HG02884 (cell line): Measurements from ENCODE around the gene NTSR1.

Experiments
- ATAC-seq: cut with Tn5 transposase; IDR thresholded peaks from one replicate; pipeline ENCODE4 v1.9.1; 2021; ENCODE audit warnings: mild to moderate bottlenecking, moderate library complexity; ENCODE audit not compliant: unreplicated experiment

NTSR1 gene

DNA sequence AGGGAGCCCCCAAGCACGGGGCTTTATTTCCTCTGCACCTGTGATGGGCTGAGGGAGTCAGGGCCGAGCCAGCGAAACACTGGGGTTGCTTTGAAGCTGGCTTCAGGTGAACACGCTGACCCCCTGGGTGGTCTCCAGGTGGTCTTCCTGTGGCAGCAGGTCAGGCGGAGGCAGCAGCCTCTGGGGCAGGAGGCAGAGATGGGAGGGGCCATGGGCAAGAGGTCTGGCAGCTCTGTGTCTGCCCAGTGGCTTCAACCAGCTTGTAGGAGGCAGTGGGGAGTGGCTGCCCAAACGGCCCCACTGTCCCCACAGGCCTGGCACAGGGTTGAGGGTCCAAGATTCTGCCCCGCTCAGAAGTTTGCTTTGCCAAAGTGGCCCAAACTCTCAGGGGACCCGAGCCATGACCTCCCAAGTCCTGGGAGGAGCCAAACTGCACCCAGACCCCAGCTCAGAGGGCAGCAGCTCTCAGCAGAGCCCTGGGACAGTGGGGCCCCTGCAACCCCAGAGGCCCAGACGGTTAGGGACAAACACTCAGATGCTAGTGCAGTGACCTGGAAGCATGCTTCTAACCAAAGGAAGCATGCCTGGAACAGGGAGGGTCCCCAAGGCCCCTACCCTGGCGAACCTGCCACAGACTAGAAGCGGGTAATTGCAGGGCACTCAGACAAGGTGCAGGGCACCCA is 15.3 kb downstream of the NTSR1 start:
- no peak for ATAC-seq

- no peak for ATAC-seq
Observed at GRCh38 chr20:62724692-62725595, 16.3 kb downstream of the NTSR1 start.

DNA sequence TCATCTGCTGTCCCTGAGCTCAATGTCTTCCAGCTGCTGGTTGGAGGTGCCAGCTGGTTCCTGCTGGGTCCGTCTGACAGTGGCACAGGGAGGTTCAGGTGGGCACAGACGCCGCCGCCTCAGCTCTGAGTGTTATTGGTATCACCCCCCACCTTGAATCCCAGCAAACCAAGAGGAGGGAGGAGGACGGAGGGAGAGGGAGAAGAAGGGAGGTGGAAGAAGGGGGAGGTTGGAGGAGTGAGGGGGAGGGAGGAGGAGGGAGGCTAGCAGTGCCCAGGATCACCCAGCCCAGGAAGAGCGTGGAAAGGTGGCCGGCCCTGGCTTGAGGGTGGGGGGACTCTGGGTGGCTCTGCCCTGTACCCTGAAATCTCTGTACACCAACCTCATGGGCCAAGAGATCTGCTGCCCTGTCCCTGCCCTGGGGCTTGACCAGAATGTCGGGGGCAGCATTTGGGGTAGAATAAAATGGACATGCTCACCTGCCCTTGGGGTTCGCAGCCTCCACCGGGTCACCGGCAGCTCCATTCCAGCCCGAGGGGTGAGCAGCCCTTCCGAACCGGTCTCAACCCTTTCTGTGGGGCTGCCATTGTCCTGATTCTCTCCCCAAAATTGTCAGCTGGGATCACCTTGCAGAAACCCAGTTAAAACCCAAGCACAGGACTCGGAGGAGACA is 17.1 kb downstream of the NTSR1 start:
- no peak for ATAC-seq

DNA sequence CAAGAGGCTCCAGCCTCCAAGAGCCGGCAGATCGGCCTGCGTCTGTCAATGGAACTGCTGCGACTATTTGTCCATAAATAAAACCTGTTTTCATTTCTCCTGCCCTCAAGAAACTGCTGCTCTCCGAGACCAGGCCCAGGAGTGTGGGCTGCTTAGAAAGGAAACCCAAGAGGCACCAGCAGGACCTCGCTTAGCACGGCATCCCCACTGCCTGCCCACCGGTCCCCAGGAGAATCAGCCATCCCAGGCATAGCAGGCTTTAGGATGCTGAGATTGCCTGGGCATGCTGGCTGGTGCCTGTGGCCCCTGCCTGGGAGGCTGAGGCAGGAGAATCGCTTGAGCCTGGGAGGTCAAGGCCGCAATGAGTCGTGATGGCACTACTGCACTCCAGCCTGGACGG is 17.6 kb downstream of the NTSR1 start:
- ATAC-seq: no peak

- no peak for ATAC-seq
Observed at GRCh38 chr20:62726716-62727583, 18.3 kb downstream of the NTSR1 start.

DNA sequence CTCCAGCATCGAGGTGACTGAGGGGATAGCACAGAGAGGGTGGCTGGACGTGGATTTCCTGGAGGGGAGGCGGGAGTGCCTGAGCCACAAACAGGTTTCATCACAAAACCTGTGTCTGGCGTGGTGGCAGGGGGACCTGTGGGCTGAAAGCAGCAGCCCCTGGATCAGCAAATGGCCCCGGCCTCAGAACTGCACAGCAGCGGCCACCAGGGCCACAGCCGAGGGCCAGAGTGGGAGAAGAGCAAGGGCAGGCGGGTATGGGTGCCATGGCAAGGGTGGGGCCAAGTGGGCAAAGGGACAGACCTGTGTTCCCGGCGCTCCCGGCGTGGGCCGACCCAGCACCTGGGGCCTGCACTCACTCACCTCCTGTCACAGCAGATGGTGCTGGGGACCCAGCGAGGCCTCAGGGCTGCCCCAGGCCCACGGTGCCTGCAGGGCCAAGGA is 19.0 kb downstream of the NTSR1 start:
- ATAC-seq: no peak

GRCh38 chr20:62728028-62728780 is 19.6 kb downstream of the NTSR1 start:
- no peak for ATAC-seq

GRCh38 chr20:62728781-62729300 is 20.2 kb downstream of the NTSR1 start:
- ATAC-seq: no peak

DNA sequence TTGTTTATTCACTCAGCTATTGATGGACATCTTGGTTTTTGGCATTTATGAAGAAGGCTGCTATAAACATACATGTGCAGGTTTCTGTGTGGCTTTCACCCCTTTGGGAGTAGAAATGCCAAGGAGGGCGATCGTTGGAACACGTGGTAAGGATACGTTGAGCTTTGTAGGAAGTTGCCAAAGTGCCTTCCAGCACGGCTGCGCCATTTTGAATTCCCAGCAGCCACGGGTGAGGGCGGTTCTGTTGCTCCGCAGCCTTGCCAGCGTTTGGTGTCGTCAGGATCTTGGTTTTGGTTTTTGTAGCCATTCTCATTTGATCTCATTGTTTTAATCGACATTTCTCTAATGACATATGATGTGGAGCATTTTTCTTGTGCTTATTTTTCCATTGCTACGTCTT is 21.8 kb downstream of the NTSR1 start:
- no peak for ATAC-seq

GRCh38 chr20:62732031-62732760 is 23.6 kb downstream of the NTSR1 start:
- ATAC-seq: no peak

DNA sequence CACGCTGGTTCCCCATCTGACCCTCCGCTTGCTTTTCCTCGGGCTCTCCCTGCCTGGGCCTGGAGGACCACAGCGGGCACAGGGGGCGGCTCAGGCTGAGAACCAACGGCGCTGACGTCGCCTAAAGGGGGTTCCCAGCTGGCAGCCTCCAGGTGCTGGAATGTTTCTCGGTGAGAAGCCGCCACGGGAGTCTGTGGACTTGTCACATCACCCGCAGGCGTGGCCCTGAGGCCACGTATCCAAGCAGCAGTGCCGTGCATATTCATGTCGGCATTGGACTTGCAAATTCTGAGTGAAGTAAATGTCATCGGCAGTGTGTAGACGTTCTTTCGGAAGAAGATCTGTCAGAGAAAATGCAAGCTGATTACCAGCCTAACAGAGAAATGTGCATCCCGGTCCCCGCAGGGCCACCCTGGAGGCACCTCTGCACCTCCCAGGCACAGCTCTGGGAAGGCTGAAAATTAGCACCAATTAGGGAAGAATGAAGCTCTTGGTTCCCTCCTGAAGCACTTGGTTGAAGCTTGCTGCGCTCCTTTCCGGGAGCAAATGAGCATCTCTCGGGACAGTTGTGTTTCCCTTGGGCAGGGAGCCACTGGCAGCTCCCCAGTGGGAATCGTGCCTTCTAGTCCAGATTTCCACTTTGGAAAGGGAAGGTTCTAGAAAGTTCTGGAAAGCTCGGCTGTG is 24.3 kb downstream of the NTSR1 start:
- ATAC-seq: no peak

DNA sequence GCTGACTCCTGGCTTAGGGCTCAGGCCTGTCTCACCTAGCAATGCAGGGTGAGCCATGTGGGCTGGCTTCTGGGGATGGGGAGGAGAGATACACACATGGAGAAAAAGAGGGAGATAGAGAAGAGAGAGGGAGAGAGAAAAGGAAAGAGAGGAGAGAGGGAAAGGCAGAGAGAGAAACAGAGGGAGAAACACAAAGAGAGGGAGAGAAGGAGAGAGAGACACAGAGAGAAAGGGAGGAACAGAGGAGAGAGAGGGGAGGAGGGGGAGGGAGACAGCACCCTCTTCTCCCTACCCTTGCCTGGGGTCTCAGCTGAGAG is 24.8 kb downstream of the NTSR1 start:
- no peak for ATAC-seq

DNA sequence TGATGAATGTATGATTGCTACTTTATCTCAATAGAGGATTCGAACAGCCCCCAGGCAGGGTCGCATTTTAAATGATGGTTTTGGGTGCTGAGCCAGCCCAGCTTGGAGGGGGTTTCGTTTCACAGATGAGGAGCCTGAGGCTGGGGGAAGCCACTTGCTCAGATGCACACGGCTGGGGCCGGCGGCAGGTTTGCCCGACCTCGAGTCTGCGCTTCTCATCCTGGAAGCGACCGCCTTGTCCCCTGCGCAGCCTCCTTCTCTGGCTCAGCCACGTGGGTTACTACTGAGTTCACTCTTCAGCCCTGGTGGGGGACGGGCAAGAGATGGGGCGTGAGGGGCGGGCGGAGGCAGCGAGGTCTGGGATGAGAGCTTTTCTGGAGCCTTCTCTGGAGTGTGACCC is 25.3 kb downstream of the NTSR1 start:
- no peak for ATAC-seq

DNA sequence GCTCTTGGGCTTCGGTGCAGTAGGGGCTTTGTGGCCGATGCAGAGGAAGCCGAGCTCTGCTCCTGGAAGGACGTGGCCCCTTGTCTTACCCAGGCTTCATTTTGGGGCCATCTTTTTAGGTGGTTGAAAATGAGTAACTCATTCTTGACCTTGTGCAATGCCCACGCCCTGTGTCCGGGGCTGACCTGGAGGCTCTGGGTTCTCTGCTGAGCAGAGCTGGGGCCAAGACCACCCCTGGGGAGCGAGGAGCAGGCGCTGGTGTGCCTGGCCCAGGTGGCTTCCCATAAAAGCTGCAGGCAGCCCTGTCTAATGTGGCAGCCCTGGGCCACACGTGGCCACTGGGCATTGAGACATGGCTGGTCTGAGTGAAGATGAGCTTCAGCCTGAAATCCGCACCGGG is 25.7 kb downstream of the NTSR1 start:
- ATAC-seq: no peak

DNA sequence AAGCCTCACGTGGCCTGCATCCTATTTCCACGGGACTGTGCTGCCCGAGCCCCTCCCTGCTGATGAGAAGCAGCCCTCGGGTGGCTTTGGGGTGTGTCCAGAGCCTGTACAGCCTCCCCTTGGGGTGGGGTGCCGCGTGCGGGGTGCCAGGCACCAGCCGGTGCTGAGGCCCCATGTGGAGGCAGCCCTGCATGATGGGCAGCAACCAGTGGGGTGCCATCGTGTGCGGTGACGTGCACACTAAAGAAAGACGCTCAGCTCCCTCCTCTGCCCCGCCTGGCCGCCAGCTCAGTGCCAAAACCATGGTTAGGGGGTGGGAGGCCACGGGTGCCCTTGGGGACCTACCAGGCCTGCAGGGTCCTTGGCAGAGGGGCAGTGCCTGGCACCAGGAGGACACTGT is 26.2 kb downstream of the NTSR1 start:
- ATAC-seq: no peak

GRCh38 chr20:62735331-62735821 is 26.7 kb downstream of the NTSR1 start:
- no peak for ATAC-seq

- no peak for ATAC-seq
Observed at GRCh38 chr20:62736026-62736406, 27.4 kb downstream of the NTSR1 start.

- ATAC-seq: no peak
Observed at GRCh38 chr20:62736407-62737071, 27.9 kb downstream of the NTSR1 start.
